ENCODE measurements around the gene GALNT2.

- TF ChIP-seq, protein P1, sequence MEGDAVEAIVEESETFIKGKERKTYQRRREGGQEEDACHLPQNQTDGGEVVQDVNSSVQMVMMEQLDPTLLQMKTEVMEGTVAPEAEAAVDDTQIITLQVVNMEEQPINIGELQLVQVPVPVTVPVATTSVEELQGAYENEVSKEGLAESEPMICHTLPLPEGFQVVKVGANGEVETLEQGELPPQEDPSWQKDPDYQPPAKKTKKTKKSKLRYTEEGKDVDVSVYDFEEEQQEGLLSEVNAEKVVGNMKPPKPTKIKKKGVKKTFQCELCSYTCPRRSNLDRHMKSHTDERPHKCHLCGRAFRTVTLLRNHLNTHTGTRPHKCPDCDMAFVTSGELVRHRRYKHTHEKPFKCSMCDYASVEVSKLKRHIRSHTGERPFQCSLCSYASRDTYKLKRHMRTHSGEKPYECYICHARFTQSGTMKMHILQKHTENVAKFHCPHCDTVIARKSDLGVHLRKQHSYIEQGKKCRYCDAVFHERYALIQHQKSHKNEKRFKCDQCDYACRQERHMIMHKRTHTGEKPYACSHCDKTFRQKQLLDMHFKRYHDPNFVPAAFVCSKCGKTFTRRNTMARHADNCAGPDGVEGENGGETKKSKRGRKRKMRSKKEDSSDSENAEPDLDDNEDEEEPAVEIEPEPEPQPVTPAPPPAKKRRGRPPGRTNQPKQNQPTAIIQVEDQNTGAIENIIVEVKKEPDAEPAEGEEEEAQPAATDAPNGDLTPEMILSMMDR (IDR thresholded peaks at IDR 0.05), result no peak
- no peak for TF ChIP-seq MXI1 (IDR thresholded peaks at IDR 0.05; ENCODE audit: low read depth, low read length)
- TF ChIP-seq TAF1 (IDR thresholded peaks at IDR 0.05; ENCODE audit: borderline replicate concordance, low read depth, low read length), result no peak
- no peak for TF ChIP-seq EP300 (IDR thresholded peaks at IDR 0.05; ENCODE audit: borderline replicate concordance in 1 of 2, low read depth in 1 of 2, low read length in 1 of 2)
- no peak for TF ChIP-seq USF1 (IDR thresholded peaks at IDR 0.05; ENCODE audit: borderline replicate concordance, low read depth)
Measured at GRCh38 chr1:230048922-230049321, 18.1 kb upstream of the GALNT2 start.
